ENCODE measurements around the gene CDHR4. TPM values are rescaled to one million over a fixed set of nuclear protein-coding genes. Genes with fewer than 3 reads are reported as not detected.

CDHR4 gene
- polyA plus RNA-seq, 3 donors, result not detected

GRCh38 chr3:49794431-49794830 lies 5.2 kb downstream of the CDHR4 start:
- Histone ChIP-seq H4K20me1 (ENCODE audit: insufficient read depth, low read length) (no peaks in the 10 kb centered on the region), H3K9me3 (replicated peaks in 1 of 2; ENCODE audit: control insufficient read depth in 1 of 2, insufficient read depth in 1 of 2, low read length in 2 of 2) (no peaks in the 10 kb centered on the region), H3K4me3 (replicated peaks in 1 of 3; ENCODE audit: low read depth in 2 of 3, low read length in 3 of 3) (no peak overlapping the region), H3K79me2 (ENCODE audit: insufficient read depth, low read length) (no peaks in the 10 kb centered on the region), H3K9ac (ENCODE audit: insufficient read depth, low read length, poor library complexity, severe bottlenecking) (no peak overlapping the region), H3K36me3 (replicated peaks in 1 of 2; ENCODE audit: control insufficient read depth in 1 of 2, insufficient read depth in 2 of 2, low read length in 2 of 2) (no peaks in the 10 kb centered on the region), H2AFZ (ENCODE audit: insufficient read depth, low read depth, low read length, poor library complexity, severe bottlenecking) (no peak overlapping the region), H3K4me1 (ENCODE audit: control insufficient read depth in 1 of 2, insufficient read depth in 2 of 2, low read length in 2 of 2) (no peaks in the 10 kb centered on the region), H3K27me3 (ENCODE audit: control insufficient read depth in 2 of 2, insufficient read depth in 2 of 2, low read length in 2 of 2) (no peaks in the 10 kb centered on the region), H3K27ac (ENCODE audit: low read depth in 1 of 2, low read length in 2 of 2) (no peak overlapping the region), H3K4me2 (replicated peaks; ENCODE audit: extremely low read depth, low read length, poor library complexity, severe bottlenecking) (no peak overlapping the region)
- no peak for DNase-seq
- 83% methylated on average over 4 of the region's 4 CpGs for WGBS (ENCODE audit: insufficient coverage)
- no peak overlapping the region for H3K4me3 Mint-ChIP-seq
- TF ChIP-seq CTCF (IDR thresholded peaks at IDR 0.05), result no peak
- H3K27ac Mint-ChIP-seq, result no peak overlapping the region
- peaks cover 12% of the 10 kb centered on the region for H3K4me1 Mint-ChIP-seq
- no peaks in the 10 kb centered on the region for H3K36me3 Mint-ChIP-seq
- H3K27me3 Mint-ChIP-seq (ENCODE audit: low read depth in 3 of 3), result peaks cover 0 to 5% (median 3%) of the 10 kb centered on the region in 3 donors
- peaks cover 0 to 4% (median 0%) of the 10 kb centered on the region in 7 donors for H3K9me3 Mint-ChIP-seq
- intact Hi-C loops (cut with micrococcal nuclease), result no loop called here

GRCh38 chr3:49793486-49794085 lies 6.1 kb downstream of the CDHR4 start:
- Histone ChIP-seq H3K9me3 (replicated peaks in 1 of 2; ENCODE audit: control insufficient read depth in 1 of 2, insufficient read depth in 1 of 2, low read length in 2 of 2) (no peaks in the 10 kb centered on the region), H3K27ac (ENCODE audit: low read depth in 1 of 2, low read length in 2 of 2) (no peak overlapping the region), H3K36me3 (replicated peaks in 1 of 2; ENCODE audit: control insufficient read depth in 1 of 2, insufficient read depth in 2 of 2, low read length in 2 of 2) (no peaks in the 10 kb centered on the region), H3K4me2 (replicated peaks; ENCODE audit: extremely low read depth, low read length, poor library complexity, severe bottlenecking) (no peak overlapping the region), H4K20me1 (ENCODE audit: insufficient read depth, low read length) (no peaks in the 10 kb centered on the region), H3K9ac (ENCODE audit: insufficient read depth, low read length, poor library complexity, severe bottlenecking) (no peak overlapping the region), H2AFZ (ENCODE audit: insufficient read depth, low read depth, low read length, poor library complexity, severe bottlenecking) (no peak overlapping the region), H3K4me3 (replicated peaks in 1 of 3; ENCODE audit: low read depth in 2 of 3, low read length in 3 of 3) (no peak overlapping the region), H3K79me2 (ENCODE audit: insufficient read depth, low read length) (no peaks in the 10 kb centered on the region), H3K4me1 (ENCODE audit: control insufficient read depth in 1 of 2, insufficient read depth in 2 of 2, low read length in 2 of 2) (no peaks in the 10 kb centered on the region), H3K27me3 (ENCODE audit: control insufficient read depth in 2 of 2, insufficient read depth in 2 of 2, low read length in 2 of 2) (no peaks in the 10 kb centered on the region)
- Mint-ChIP-seq H3K9me3 (peaks cover 0 to 4% (median 0%) of the 10 kb centered on the region in 7 donors), H3K27ac (peak overlapping the region in 1 of 7 donors; percentile 37), H3K4me3 (no peak overlapping the region), H3K27me3 (ENCODE audit: low read depth in 3 of 3) (peaks cover 0 to 5% (median 4%) of the 10 kb centered on the region in 3 donors), H3K36me3 (no peaks in the 10 kb centered on the region), H3K4me1 (peaks cover 10% of the 10 kb centered on the region)
- intact Hi-C loops (cut with micrococcal nuclease), result no loop called here
- DNase-seq, result no peak
- no peak for TF ChIP-seq CTCF (IDR thresholded peaks at IDR 0.05)
- WGBS (ENCODE audit: insufficient coverage), result 94% methylated on average over 11 of the region's 13 CpGs

Measured in CD14-positive monocyte (primary cell).